Measurements from ENCODE around the gene ZKSCAN1. TPM values are rescaled to one million over a fixed set of nuclear protein-coding genes. Genes with fewer than 3 reads are reported as not detected.

Gene ZKSCAN1
- total and polyA plus RNA-seq, 2 donors (not counting 1 experiment from before 2014, with no cell fraction given), result 12.9 to 97.4 TPM

DNA sequence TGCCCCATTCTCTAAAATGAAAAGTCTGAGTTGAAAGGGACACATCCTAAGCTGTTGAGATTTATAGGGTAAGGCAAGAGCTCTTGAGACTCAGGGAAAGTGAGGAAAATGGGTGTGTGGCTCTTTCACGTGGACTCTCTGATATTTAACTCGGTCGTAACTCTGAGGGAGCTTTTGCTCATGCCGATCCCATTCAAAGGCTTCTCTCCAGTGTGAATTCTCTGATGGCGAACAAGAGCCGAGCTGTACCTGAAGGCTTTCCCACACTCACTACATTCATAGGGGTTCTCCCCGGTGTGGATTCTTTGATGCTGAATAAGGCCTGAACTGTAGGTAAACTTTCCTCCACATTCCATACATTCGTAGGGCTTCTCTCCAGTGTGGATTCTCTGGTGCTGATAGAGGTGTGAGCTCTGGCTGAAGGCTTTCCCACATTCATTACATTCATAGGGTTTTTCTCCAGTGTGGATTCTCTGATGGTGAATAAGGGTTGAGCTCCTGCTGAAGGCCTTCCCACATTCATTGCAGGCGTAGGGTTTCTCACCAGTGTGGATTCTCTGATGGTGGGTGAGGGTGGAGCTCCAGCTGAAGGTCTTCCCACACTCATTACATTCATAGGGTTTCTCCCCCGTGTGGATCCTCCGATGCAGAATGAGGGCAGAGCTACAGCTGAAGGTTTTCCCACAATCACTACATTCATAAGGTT is 55.8 kb downstream of the ZKSCAN1 start:
- H3K4me3 ChIP-seq (ENCODE audit: control extremely low read depth in 1 of 5, extremely low read depth in 1 of 5, insufficient read depth in 1 of 5, low read depth in 2 of 5, low read length in 4 of 5), result no peak overlapping the region
- no peaks in the 10 kb centered on the region for H3K27me3 ChIP-seq (replicated peaks in 1 of 4; ENCODE audit: control extremely low read depth in 1 of 4, control insufficient read depth in 3 of 4, insufficient read depth in 4 of 4, low read length in 3 of 4)
- DNase-seq (no peak), ATAC-seq (ENCODE audit: low read depth) (no peak)
- TF ChIP-seq EZH2 (IDR thresholded peaks at IDR 0.05; ENCODE audit: borderline replicate concordance, insufficient read depth, low read depth, low read length, poor library complexity, severe bottlenecking), result no peak
- TF ChIP-seq, protein P1, sequence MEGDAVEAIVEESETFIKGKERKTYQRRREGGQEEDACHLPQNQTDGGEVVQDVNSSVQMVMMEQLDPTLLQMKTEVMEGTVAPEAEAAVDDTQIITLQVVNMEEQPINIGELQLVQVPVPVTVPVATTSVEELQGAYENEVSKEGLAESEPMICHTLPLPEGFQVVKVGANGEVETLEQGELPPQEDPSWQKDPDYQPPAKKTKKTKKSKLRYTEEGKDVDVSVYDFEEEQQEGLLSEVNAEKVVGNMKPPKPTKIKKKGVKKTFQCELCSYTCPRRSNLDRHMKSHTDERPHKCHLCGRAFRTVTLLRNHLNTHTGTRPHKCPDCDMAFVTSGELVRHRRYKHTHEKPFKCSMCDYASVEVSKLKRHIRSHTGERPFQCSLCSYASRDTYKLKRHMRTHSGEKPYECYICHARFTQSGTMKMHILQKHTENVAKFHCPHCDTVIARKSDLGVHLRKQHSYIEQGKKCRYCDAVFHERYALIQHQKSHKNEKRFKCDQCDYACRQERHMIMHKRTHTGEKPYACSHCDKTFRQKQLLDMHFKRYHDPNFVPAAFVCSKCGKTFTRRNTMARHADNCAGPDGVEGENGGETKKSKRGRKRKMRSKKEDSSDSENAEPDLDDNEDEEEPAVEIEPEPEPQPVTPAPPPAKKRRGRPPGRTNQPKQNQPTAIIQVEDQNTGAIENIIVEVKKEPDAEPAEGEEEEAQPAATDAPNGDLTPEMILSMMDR (IDR thresholded peaks at IDR 0.05), result no peak
- intact Hi-C loops (cut with micrococcal nuclease), result no loop called here
- no peak overlapping the region for H2AFZ ChIP-seq (ENCODE audit: insufficient read depth, low read depth, low read length, poor library complexity, severe bottlenecking)
- H3K4me2 ChIP-seq (replicated peaks; ENCODE audit: low read depth, low read length, poor library complexity, severe bottlenecking), result no peak overlapping the region
- no peaks in the 10 kb centered on the region for H3K79me2 ChIP-seq (ENCODE audit: control insufficient read depth, insufficient read depth, low read length)
- ChIA-PET POLR2A (interaction anchor here (0.8 kb wide), 1 partner anchor 56 kb away, joined by 5 read pairs; the partner anchor contains the start of gene ZKSCAN1), CTCF (interaction anchor here (0.5 to 1.6 kb wide), 2 partner anchors 13 to 462 kb away, joined by 3 to 4 read pairs; no protein-coding TSS in a partner anchor)
- no peaks in the 10 kb centered on the region for H3K4me1 ChIP-seq (ENCODE audit: control insufficient read depth in 2 of 2, insufficient read depth in 2 of 2, low read length in 2 of 2)
- no peak overlapping the region for H3K4me3 Mint-ChIP-seq
- H3K27ac ChIP-seq (ENCODE audit: low read length in 2 of 2), result no peak overlapping the region
- H3K9me3 ChIP-seq (ENCODE audit: control extremely low read depth in 1 of 3, control insufficient read depth in 2 of 3, insufficient read depth in 1 of 3, low read length in 2 of 3), result peaks cover 1 to 47% (median 26%) of the 10 kb centered on the region in 3 donors
- WGBS (ENCODE audit: insufficient coverage), result 96% methylated on average over 5 of the region's 11 CpGs
- no peak overlapping the region for H3K27ac Mint-ChIP-seq
- H3K36me3 ChIP-seq (replicated peaks in 1 of 2; ENCODE audit: control extremely low read depth in 1 of 2, control insufficient read depth in 1 of 2, extremely low read depth in 1 of 2, insufficient read depth in 2 of 2, low read length in 1 of 2), result peaks cover 24 to 63% of the 10 kb centered on the region in 2 experiments
- H3K27me3 Mint-ChIP-seq, result no peaks in the 10 kb centered on the region
- H4K20me1 ChIP-seq (ENCODE audit: control insufficient read depth, insufficient read depth, low read length, poor library complexity, severe bottlenecking), result no peaks in the 10 kb centered on the region
- peaks cover 14% of the 10 kb centered on the region for H3K9me3 Mint-ChIP-seq (ENCODE audit: insufficient read depth)
- H3K4me1 Mint-ChIP-seq, result no peaks in the 10 kb centered on the region
- no peak overlapping the region for H3K9ac ChIP-seq (ENCODE audit: low read length)

DNA sequence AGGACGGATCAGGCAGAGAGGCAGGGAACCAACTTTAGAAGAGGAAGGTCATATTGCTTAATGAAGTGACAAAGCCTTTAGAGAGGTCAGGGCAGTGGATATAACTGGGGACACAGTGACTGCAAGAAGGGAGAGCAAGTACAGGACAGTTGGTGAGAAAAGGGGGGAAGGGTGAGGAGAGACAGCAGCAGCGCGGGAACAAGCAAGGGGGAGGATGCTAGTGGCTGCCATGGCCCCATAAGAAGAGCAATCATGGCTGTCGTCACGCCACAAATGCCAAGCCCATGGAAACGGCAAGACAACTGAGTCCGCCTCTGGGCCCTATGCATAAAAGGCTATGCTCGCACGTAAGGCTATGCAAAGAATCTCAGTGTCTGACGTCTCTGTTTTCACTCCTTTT is 57.1 kb downstream of the ZKSCAN1 start:
- no peak overlapping the region for H2AFZ ChIP-seq (ENCODE audit: insufficient read depth, low read depth, low read length, poor library complexity, severe bottlenecking)
- DNase-seq (no peak), ATAC-seq (ENCODE audit: low read depth) (no peak)
- peaks cover 9% of the 10 kb centered on the region for H4K20me1 ChIP-seq (ENCODE audit: control insufficient read depth, insufficient read depth, low read length, poor library complexity, severe bottlenecking)
- ChIA-PET POLR2A (interaction anchor here (0.8 kb wide), 1 partner anchor 57 kb away, joined by 5 read pairs; the partner anchor contains the start of gene ZKSCAN1), CTCF (interaction anchor here (1.0 to 1.6 kb wide), 2 partner anchors 14 to 46 kb away, joined by 3 to 4 read pairs; no protein-coding TSS in a partner anchor)
- no peaks in the 10 kb centered on the region for H3K27me3 ChIP-seq (replicated peaks in 1 of 4; ENCODE audit: control extremely low read depth in 1 of 4, control insufficient read depth in 3 of 4, insufficient read depth in 4 of 4, low read length in 3 of 4)
- H3K4me3 ChIP-seq (ENCODE audit: control extremely low read depth in 1 of 5, extremely low read depth in 1 of 5, insufficient read depth in 1 of 5, low read depth in 2 of 5, low read length in 4 of 5), result no peak overlapping the region
- peaks cover 14% of the 10 kb centered on the region for H3K9me3 Mint-ChIP-seq (ENCODE audit: insufficient read depth)
- no peaks in the 10 kb centered on the region for H3K79me2 ChIP-seq (ENCODE audit: control insufficient read depth, insufficient read depth, low read length)
- H3K4me3 Mint-ChIP-seq, result no peak overlapping the region
- H3K4me2 ChIP-seq (replicated peaks; ENCODE audit: low read depth, low read length, poor library complexity, severe bottlenecking), result no peak overlapping the region
- peaks cover 26 to 72% of the 10 kb centered on the region in 2 experiments for H3K36me3 ChIP-seq (replicated peaks in 1 of 2; ENCODE audit: control extremely low read depth in 1 of 2, control insufficient read depth in 1 of 2, extremely low read depth in 1 of 2, insufficient read depth in 2 of 2, low read length in 1 of 2)
- peaks cover 1 to 47% (median 26%) of the 10 kb centered on the region in 3 donors for H3K9me3 ChIP-seq (ENCODE audit: control extremely low read depth in 1 of 3, control insufficient read depth in 2 of 3, insufficient read depth in 1 of 3, low read length in 2 of 3)
- peaks cover 2% of the 10 kb centered on the region for H3K4me1 Mint-ChIP-seq
- H3K27me3 Mint-ChIP-seq, result no peaks in the 10 kb centered on the region
- no peak overlapping the region for H3K27ac Mint-ChIP-seq
- intact Hi-C loops (cut with micrococcal nuclease), result no loop called here
- H3K4me1 ChIP-seq (ENCODE audit: control insufficient read depth in 2 of 2, insufficient read depth in 2 of 2, low read length in 2 of 2), result no peaks in the 10 kb centered on the region
- H3K27ac ChIP-seq (ENCODE audit: low read length in 2 of 2), result no peak overlapping the region
- H3K9ac ChIP-seq (ENCODE audit: low read length), result no peak overlapping the region
- 99% methylated on average over 10 of the region's 10 CpGs for WGBS (ENCODE audit: insufficient coverage)
- TF ChIP-seq, protein P1 (IDR thresholded peaks at IDR 0.05), result no peak
- TF ChIP-seq EZH2 (IDR thresholded peaks at IDR 0.05; ENCODE audit: borderline replicate concordance, insufficient read depth, low read depth, low read length, poor library complexity, severe bottlenecking), result no peak

Data from B cell (primary cell).